C4-2B (cell line): Measurements from ENCODE around the gene GGTLC2.
A peak's percentile ranks its signal among the peaks of the same experiment; 100 is the strongest.
"Not testable (repeated sequence)": the region's sequence is repeated elsewhere in the genome, so short reads cannot be mapped to it uniquely, and the experiment has no call there.

ENCODE experiments used
- H3K27ac ChIP-seq: fragments of 450-650 bp; 2 replicates; pipeline ENCODE4 v1.5.1; 2017
- TF ChIP-seq, protein P1 (sequence below): fragments of 450-650 bp; conservative IDR thresholded peaks from 2 replicates; pipeline ENCODE4 v1.5.1; 2017; ENCODE audit warnings: mild to moderate bottlenecking

The GGTLC2 gene

DNA sequence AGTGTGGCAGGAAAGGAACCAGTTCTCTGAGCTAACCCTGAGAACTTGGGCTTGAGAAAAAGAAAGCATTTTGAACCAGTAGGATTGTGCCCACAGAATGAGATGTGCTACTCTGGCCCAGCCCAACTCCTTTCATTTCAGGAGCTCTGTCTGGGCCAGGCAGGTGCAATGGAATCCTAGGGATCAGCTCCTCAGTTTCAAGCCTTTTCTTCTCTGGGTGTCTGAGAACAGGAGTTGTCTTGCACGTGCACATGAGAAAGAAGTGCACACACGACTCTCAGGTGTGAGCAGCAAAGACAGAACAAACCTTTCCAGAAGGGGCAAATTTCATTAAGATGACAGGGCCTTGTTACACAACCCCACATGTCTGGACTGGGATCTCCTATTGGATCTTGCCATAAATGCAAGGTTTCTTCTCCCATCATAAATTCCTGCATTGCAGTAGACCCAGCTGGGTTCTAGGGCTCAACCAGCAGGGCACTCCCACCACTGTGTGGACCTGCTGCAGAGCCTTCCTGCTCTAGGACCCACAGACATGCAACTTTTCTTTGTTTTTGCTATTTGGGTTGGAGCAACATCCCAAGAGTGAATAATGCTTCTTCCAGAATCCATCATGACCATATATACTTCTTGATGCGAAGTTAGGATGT, 24.5 kb upstream of the GGTLC2 start:
- TF ChIP-seq, protein P1, sequence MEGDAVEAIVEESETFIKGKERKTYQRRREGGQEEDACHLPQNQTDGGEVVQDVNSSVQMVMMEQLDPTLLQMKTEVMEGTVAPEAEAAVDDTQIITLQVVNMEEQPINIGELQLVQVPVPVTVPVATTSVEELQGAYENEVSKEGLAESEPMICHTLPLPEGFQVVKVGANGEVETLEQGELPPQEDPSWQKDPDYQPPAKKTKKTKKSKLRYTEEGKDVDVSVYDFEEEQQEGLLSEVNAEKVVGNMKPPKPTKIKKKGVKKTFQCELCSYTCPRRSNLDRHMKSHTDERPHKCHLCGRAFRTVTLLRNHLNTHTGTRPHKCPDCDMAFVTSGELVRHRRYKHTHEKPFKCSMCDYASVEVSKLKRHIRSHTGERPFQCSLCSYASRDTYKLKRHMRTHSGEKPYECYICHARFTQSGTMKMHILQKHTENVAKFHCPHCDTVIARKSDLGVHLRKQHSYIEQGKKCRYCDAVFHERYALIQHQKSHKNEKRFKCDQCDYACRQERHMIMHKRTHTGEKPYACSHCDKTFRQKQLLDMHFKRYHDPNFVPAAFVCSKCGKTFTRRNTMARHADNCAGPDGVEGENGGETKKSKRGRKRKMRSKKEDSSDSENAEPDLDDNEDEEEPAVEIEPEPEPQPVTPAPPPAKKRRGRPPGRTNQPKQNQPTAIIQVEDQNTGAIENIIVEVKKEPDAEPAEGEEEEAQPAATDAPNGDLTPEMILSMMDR: no peak
- no peak overlapping the region for H3K27ac ChIP-seq

DNA sequence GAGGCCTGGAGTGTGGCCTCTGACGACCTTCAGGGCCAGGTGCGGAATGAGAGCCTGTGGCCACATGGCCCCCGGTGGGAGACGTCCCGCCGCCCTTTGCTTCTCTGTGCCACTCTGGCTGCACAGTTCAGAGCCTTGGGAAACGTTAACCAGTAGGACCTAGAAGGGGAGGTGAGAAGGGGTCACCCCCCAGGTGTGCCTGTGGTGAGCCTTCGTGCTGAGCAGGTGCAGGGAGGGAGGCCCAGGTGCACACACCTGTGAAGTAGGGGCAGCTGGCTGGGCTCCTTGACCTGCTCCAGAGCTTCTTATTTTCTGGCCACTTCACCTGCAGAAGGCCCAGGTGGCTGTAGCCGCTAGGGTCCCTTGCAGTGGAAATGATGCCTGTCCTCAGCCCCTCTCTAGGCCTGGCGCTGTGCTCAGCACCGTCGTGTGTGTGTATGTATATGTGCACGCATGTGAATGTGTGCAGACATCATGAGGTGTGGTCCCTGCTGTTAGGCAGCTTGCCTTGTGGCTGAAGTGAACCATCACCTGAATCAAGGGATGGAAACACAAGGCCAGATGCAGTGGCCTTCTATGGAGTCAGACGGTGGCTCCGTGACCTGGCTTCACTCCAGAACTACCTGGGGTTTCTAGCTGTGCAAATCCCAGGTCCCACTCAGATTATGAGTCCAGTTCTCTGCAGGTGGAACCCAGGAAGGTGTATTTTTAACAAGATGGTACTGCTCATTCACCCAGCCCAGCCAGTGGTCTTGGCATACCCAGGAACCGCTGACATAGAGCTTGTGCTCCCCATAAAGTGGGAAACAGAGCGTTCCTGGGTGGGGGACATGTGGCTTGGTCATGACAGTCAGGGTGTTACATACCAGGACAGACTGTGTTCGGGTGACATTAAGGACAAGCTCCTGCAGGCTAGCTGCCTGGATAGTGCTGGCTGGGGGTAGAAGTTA, 15.6 kb upstream of the GGTLC2 start:
- H3K27ac ChIP-seq: not testable (repeated sequence)

DNA sequence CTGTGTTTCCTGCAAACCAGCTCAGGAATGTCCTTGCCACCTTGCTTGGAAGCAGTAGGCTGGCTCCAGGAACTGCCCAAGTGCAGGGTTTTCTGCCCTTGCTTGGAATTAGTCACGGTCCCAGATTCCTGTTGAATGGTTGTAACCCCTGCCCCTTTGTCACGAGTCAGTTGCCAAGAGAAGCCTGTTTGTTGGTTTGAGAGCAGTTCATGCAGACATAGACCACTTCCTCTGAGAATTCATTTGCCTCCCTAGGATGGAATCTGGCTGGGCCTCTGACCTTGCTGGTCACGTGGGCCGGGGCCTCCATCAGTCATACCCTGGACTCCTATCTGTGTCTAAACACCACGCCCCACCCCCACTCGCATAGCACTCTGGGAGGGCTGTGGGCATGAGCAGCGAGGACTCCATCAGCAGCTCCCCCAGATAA, 13.2 kb upstream of the GGTLC2 start:
- H3K27ac ChIP-seq: not testable (repeated sequence)

DNA sequence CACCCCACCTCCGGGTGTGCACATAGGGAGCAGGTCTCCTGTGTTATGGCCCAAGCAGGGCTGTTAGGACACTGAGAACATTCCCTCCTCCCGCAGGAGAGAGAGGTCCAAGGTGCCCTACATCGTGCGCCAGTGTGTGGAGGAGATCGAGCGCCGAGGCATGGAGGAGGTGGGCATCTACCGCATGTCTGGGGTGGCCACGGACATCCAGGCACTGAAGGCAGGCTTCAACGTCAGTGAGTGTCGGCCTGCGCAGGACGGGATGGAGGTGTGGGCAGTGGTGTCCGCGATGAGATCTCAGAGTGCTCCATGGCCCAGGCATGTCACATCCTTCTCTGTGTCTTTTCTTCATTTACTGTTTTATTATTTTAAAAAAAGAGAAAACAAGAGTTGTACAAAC, 12.2 kb upstream of the GGTLC2 start:
- not testable (repeated sequence) for H3K27ac ChIP-seq

DNA sequence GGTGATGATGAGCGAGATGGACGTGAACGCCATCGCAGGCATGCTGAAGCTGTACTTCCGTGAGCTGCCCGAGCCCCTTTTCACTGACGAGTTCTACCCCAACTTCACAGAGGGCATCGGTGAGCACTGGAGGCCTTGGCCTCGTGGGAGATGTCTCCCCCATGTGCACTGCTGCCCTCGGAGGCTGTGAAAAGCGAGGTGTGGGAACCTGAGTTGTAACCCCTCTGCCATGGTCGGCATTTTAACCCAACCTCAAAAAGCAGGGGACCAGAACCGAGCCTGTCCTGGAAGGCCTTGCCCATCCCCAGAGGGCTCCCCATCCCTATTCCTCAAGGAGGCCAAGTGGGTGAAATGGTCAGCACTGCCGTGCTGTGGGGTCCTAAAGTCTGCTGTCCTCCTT, 10.9 kb upstream of the GGTLC2 start:
- H3K27ac ChIP-seq: not testable (repeated sequence)

DNA sequence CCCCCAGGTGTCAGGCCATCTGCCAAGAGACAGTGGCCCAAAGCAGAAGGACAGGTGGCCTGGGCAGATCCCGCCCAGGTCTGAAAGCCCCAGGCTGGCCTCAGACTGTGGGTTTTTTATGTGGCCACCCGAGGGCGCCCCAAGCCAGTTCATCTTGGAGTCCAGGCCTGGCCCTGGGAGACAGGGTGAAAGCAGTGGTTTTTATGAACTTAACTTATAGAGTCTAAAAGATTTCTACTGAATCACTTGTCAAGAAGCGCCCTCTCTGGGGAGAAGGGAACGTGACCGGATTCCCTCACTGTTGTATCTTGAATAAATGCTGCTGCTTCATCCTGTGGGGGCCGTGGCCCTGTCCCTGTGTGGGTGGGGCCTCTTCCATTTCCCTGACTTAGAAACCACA, 8.2 kb upstream of the GGTLC2 start:
- TF ChIP-seq, protein P1: peak; percentile 36
- H3K27ac ChIP-seq: not testable (repeated sequence)

DNA sequence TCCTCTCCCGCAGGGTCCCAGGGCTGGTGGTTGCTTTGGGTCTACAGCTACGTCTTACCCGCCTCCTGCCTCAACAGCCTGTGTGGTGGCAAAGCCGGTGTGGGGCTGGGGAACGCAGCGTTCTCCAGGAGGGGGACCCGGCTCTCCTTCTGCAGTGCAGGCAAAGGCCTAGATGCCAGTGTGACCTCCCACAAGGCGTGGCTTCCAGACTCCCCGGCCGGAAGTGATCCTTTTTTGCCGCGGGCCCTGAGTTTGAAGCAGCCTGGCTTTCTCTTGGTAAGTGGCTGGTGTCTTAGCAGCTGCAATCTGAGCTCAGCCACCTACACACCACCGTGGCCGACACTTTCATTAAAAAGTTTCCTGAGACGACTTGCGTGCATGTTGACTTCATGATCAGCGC, 6.1 kb upstream of the GGTLC2 start:
- not testable (repeated sequence) for H3K27ac ChIP-seq

DNA sequence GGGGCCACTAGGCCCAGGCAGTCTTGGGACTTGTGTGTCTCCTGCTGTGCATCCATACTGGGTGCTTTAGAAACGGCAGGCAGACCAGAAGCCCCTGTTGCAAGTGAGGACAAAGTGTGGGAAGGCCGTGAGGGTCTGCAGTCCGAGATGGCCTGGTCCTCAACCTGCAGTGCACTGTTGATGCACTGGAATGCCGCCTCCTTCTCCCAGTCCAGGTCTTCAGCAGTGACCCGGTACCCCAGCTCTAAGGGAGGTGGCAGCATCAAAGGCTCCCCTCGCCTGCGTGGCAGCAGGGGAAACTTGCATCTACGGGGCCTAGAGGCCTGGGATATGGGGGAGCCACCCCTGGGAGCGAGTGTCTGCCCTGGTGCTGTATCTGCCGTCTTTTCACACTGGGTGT, 2.2 kb upstream of the GGTLC2 start:
- not testable (repeated sequence) for H3K27ac ChIP-seq

DNA sequence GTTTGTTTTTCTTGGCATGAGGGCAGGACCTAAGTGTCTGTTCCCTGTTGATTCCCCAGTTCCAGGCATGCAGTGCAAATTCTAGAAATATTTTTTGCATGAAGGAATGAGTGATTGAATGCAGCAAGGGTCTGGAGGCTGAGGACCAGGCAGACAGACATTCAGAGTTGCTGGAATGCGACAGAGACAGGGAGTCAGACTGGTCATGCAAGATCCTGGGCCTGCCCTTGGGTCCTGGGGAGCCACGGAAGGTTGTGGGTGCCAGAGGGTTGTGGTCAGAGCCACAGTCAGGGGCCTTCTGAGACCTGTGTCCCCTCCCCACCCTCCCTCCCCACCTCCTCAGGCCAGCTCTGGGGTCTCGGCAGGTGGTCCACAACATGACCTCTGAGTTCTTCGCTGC, 1.6 kb downstream of the GGTLC2 start:
- not testable (repeated sequence) for H3K27ac ChIP-seq

DNA sequence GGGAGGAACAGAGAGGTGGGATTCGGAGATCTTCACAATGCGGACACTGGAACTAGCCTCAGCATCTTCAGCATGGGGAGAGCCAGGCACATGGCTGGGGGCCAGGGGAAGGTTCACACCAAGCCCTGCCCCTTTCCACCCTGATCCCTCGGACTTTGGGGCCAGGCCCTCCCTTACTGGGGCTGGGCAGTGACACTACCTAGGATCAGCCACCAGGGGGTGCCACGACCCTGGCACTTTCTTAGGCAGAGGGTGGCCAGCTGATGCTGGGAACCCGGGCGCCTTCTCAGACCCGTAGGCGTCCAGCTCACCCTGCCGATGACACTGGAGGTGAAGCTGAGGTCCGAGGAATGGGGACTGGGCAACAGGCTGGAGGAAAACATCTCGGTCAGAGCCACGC, 3.5 kb downstream of the GGTLC2 start:
- not testable (repeated sequence) for H3K27ac ChIP-seq
- TF ChIP-seq, protein P1: peak; percentile 60

DNA sequence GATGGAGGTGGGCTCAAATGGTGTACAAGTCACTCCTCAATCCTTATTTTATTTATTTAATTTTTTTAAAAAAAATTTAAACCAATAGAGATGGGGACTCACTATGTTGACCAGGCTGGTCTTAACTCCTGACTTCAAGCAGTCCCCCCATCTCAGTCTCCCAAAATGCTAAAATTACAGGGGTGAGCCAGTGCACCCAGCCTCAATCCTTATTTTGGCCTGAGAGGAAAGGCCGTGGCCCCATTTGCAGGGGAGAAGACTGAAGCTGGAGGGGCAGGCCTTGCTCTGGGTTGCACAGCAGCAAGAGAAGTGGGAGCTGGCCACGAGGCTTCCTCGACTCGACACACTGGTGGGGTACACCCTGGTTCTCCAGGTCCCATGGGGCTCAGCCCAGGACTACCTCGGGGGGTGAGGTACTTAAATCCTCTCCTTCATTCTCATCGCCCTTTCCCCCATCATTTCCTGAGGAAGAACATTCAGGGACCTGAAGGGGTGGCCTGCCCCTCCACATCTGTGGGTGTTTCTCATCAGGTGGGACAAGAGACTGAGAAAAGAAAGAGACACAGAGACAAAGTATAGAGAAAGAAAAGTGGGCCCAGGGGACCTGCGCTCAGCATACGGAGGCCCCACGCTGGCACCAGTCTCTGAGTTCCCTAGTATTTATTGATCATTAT, 4.6 kb downstream of the GGTLC2 start:
- not testable (repeated sequence) for H3K27ac ChIP-seq

DNA sequence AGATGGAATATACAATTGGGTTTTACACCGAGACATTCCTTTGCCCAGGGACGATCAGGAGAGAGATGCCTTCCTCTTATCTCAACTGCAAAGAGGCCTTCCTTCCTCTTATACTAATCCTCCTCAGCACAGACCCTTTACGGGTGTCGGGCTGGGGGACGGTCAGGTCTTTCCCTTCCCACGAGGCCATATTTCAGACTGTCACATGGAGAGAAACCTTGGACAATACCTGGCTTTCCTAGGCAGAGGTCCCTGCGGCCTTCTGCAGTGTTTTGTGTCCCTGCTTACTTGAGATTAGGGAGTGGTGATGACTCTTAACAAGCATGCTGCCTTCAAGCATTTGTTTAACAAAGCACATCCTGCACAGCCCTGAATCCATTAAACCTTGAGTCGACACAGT, 5.3 kb downstream of the GGTLC2 start:
- not testable (repeated sequence) for H3K27ac ChIP-seq

DNA sequence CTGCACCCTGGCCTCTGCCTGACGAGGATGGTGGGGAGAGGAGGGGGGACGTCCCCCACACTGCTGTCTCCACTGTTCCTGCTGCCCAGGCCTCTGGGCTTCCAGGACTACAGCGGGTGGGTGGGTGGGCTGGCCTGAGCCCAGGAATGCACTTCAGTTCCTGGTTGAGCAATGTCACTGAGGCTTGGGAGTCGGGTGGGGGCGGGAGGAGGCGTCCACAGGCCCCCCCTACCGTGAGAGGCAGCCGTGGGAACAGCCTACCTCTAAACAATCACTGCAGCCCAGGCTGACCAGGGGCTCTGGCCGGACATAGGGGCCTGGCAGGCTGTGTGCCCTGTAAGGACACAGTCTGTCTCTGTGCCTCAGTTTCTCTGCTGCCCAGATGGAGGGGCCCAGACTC, 6.0 kb downstream of the GGTLC2 start:
- H3K27ac ChIP-seq: not testable (repeated sequence)

DNA sequence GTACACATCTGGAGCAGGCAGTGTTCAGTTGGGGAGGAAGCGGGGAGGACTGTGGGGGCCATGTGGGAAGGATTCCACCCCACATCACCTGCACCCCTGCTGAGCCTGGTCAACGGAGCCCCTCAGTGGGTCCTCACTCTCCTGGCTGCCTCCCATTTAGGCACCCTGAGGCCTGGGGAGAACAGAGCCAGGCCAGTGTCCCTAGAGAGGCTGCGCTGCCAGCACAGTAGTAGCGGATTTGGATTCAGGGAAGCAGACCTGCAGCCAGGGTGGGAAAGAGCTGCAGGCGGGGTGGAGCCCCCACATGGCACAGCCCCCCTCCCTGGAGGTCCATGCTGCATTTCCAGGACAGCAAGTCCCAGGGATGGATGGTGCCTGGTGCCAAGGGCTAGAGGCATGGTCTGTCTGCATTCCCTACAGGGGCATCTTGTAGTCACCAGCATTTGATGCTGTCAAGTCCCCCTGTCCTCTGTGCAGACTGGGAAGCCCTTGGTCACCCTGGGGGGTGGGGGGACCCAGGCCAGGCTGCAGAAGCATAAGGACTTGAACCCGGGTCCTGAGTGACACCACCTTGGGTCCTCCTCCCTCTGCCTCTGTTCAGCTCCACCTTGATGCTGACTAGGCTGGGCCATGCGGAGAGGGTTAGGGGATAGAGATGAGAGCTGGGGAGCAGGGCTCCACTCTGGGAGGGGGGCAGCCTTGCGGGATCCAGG, 6.5 kb downstream of the GGTLC2 start:
- not testable (repeated sequence) for H3K27ac ChIP-seq

DNA sequence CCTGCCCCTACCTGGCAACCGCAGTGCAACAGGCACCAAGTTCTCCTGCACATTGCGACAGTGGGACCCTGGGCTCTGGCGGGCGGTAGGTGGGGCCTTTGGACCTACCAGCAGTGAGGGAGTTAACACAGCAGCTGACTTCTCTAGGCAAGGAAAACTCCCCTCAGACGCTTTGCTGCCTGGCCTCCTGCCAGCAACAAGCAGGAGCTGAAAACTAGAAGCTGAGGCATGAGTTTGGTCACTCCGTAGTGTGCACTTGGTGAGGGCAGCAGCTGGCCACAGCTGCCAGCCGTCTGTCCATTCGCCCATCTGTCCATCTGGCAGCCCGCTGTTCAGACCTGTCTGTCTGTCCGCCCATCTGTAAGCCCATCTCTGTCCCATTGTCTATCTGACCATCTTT, 7.2 kb downstream of the GGTLC2 start:
- H3K27ac ChIP-seq: not testable (repeated sequence)

DNA sequence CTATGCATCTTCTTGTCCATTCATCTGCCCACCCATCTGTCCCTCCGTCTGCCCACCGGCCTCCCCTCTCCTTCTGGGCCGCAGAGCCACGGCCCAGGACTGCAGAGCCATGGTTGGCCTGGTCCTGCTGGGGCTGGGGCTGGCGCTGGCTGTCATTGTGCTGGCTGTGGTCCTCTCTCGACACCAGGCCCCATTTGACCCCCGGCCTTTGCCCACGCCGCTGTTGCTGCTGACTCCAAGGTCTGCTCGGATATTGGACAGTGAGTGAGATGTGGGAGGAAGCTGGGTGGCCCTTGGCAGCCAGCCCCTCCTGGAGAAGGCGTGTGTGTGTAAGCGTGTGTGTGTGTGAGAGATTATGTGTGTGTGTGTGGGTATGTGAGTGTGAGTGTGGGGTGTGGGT, 7.7 kb downstream of the GGTLC2 start:
- H3K27ac ChIP-seq: not testable (repeated sequence)

DNA sequence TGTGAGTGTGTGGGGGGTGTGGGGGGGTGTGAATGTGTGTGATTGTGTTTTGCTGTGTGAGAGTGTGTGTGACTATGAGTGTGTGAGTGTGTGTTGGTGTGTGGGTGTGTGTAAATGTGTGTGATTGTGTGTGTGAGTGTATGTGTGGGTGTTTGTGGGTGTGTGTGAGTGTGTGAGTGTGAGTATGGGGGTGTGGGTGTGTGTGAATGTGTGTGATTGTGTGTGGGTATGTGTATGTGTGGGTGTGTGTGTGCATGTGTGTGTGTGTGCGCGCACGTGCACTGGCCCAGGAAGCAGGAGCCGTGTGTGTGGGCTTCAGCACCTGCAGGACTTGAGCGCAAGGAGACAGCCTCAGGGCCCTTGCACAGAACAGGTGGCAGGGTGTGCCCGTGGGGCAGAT, 8.2 kb downstream of the GGTLC2 start:
- H3K27ac ChIP-seq: not testable (repeated sequence)
